Right lobe of liver (tissue), 6 donors: ENCODE results near the gene GALNTL6. TPM values are rescaled to one million over a fixed set of nuclear protein-coding genes. Genes with fewer than 3 reads are reported as not detected.

Source experiments
- ATAC-seq, 4 donors: fragments of 200-7000 bp; cut with Tn5 transposase; one replicate each; pipeline ENCODE4 v1.9.1; 2020; ENCODE audit warnings: mild to moderate bottlenecking in 4 of 4, moderate library complexity in 4 of 4
- DNase-seq, 3 donors: peaks; one replicate each; pipeline ENCODE4 v3.0.0-alpha.2; 2020
- H3K27ac ChIP-seq, 3 donors: fragments of 200-600 bp; one replicate each; pipeline ENCODE4 v1.8.0; 2022
- H3K27me3 ChIP-seq, 2 donors: fragments of 200-600 bp; one replicate each; pipeline ENCODE4 v1.8.0; 2022
- H3K36me3 ChIP-seq, 4 donors: fragments of 200-600 bp; sonication (generic) in 1 of 4; one replicate each; pipeline versions ENCODE4 v1.5.1 to v1.8.0; 2017 to 2022; ENCODE audit warnings: control low read depth in 1 of 4
- H3K4me1 ChIP-seq, 4 donors: fragments of 200-600 bp; sonication (generic) in 1 of 4; one replicate each; pipeline versions ENCODE4 v1.5.1 to v1.8.0; 2017 to 2022; ENCODE audit warnings: control low read depth in 1 of 4
- H3K4me3 ChIP-seq, 3 donors: fragments of 200-600 bp; one replicate each; pipeline ENCODE4 v1.8.0; 2022
- H3K9me3 ChIP-seq, 4 donors: fragments of 200-600 bp; sonication (generic) in 1 of 4; one replicate each; pipeline versions ENCODE4 v1.5.1 to v1.8.0; 2017 to 2022; ENCODE audit warnings: control low read depth in 1 of 4
- POLR2A ChIP-seq: fragments of 450-650 bp; IDR thresholded peaks from one replicate; pipeline ENCODE4 v1.6.1; 2017; ENCODE audit warnings: antibody characterized with exemption, mild to moderate bottlenecking
- WGBS: methylation state at CpG from one replicate; pipeline ENCODE4 v1.1.6; 2018; ENCODE audit warnings: low coverage, low lambda C conversion rate; ENCODE audit not compliant: insufficient coverage; ENCODE audit errors: missing lambda C conversion rate; 5-methylcytosine and 5-hydroxymethylcytosine counted together
- intact Hi-C, 2 donors: fragments of 100-400 bp; cut with DNase I; formaldehyde crosslinking; loops; one replicate each; pipeline versions ENCODE4 v1.11.2 to v1.14.1; 2022
- total RNA-seq, 6 experiments: library from RNA; depleted of rRNA in 2 of 6; stranded (reverse); fragments of >200 nt in 2 of 6; fragmentation: NEBNext Ultra II Directional in 3 of 6; extraction: Animal tissue kit (Norgen Biotek cat#: 25700) in 3 of 6; gene quantifications; one replicate each; pipeline versions ENCODE4 v1.1.0 to v1.2.4, GENCODE V29; 2016 to 2023
- TF ChIP-seq, protein P1 (sequence below), 4 donors: fragments of 200-600 bp in 3 of 4; fragments of 450-650 bp in 1 of 4; IDR thresholded peaks; one replicate each; pipeline versions ENCODE4 v1.5.1 to v1.8.0; 2016 to 2022; ENCODE audit warnings: antibody characterized with exemption in 4 of 4, mild to moderate bottlenecking in 2 of 4
- donor health status: DM: no; HTN: yes; CAD: no.
- donor health status: DM: no; HTN: no; CAD: no.
- donor health status: DM: no; HTN: no; CAD: no.
- donor health status: DM: no; HTN: yes; CAD: no.
- donor health status: DM: no; HTN: yes; CAD: no.

Gene GALNTL6
- total RNA-seq, 6 experiments from 2014 or later, result 0.15 to 1.1 (median 0.30) TPM; not detected in 3

GRCh38 chr4:172675232-172675631, 862.0 kb downstream of the GALNTL6 start:
- H3K27ac ChIP-seq, result no peak overlapping the region
- DNase-seq, result no peak
- TF ChIP-seq, protein P1, sequence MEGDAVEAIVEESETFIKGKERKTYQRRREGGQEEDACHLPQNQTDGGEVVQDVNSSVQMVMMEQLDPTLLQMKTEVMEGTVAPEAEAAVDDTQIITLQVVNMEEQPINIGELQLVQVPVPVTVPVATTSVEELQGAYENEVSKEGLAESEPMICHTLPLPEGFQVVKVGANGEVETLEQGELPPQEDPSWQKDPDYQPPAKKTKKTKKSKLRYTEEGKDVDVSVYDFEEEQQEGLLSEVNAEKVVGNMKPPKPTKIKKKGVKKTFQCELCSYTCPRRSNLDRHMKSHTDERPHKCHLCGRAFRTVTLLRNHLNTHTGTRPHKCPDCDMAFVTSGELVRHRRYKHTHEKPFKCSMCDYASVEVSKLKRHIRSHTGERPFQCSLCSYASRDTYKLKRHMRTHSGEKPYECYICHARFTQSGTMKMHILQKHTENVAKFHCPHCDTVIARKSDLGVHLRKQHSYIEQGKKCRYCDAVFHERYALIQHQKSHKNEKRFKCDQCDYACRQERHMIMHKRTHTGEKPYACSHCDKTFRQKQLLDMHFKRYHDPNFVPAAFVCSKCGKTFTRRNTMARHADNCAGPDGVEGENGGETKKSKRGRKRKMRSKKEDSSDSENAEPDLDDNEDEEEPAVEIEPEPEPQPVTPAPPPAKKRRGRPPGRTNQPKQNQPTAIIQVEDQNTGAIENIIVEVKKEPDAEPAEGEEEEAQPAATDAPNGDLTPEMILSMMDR (IDR thresholded peaks at IDR 0.05), result no peak
- no peak for TF ChIP-seq POLR2A
- intact Hi-C loops, result no loop called here
- no peaks in the 10 kb centered on the region for H3K27me3 ChIP-seq
- H3K36me3 ChIP-seq, result no peaks in the 10 kb centered on the region
- no peaks in the 10 kb centered on the region for H3K4me1 ChIP-seq
- no peaks in the 10 kb centered on the region for H3K9me3 ChIP-seq
- H3K4me3 ChIP-seq, result no peak overlapping the region
- WGBS, result 86% methylated on average over 1 of the region's 1 CpG
- no peak for ATAC-seq

- Histone ChIP-seq H3K27ac (no peak overlapping the region), H3K27me3 (no peaks in the 10 kb centered on the region), H3K4me3 (no peak overlapping the region), H3K9me3 (no peaks in the 10 kb centered on the region), H3K4me1 (no peaks in the 10 kb centered on the region), H3K36me3 (no peaks in the 10 kb centered on the region)
- ATAC-seq (no peak), DNase-seq (no peak)
- TF ChIP-seq, protein P1 (IDR thresholded peaks at IDR 0.05), result no peak
- TF ChIP-seq POLR2A, result no peak
- intact Hi-C loops, result no loop called here
Measured at GRCh38 chr4:172680691-172681090, 867.5 kb downstream of the GALNTL6 start.

DNA sequence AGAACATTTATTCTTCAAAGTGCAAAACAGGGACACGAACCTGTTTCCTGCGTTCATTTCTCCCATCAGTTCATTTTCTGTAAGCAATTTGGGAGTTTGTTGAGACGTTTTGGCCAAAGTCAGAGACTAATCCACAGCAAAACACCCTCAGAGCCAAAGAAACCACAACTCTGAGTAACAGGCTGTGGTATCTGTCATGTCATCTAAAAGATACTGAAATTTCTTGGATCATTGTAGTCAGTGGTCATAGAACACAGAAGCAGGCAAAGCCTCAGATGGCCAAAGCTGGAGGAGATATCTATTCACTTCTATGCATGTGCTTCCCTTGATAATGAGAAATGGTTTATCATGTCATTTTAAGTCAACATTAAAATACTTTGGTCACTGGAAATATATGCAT, 869.8 kb downstream of the GALNTL6 start:
- Histone ChIP-seq H3K36me3 (no peaks in the 10 kb centered on the region), H3K4me1 (no peaks in the 10 kb centered on the region), H3K27ac (no peak overlapping the region), H3K27me3 (no peaks in the 10 kb centered on the region), H3K4me3 (no peak overlapping the region), H3K9me3 (no peaks in the 10 kb centered on the region)
- ATAC-seq (no peak), DNase-seq (no peak)
- 64% methylated on average over 3 of the region's 3 CpGs for WGBS
- TF ChIP-seq POLR2A, result no peak
- TF ChIP-seq, protein P1 (IDR thresholded peaks at IDR 0.05), result no peak
- intact Hi-C loops, result no loop called here

GRCh38 chr4:172686021-172686420, 872.8 kb downstream of the GALNTL6 start:
- Histone ChIP-seq H3K27me3 (no peaks in the 10 kb centered on the region), H3K9me3 (peaks cover 0 to 4% (median 0%) of the 10 kb centered on the region in 4 donors), H3K36me3 (no peaks in the 10 kb centered on the region), H3K27ac (no peak overlapping the region), H3K4me3 (no peak overlapping the region), H3K4me1 (no peaks in the 10 kb centered on the region)
- DNase-seq (no peak), ATAC-seq (no peak)
- TF ChIP-seq POLR2A, result no peak
- TF ChIP-seq, protein P1 (IDR thresholded peaks at IDR 0.05), result no peak
- WGBS, result 59% methylated on average over 2 of the region's 2 CpGs
- intact Hi-C loops, result no loop called here

DNA sequence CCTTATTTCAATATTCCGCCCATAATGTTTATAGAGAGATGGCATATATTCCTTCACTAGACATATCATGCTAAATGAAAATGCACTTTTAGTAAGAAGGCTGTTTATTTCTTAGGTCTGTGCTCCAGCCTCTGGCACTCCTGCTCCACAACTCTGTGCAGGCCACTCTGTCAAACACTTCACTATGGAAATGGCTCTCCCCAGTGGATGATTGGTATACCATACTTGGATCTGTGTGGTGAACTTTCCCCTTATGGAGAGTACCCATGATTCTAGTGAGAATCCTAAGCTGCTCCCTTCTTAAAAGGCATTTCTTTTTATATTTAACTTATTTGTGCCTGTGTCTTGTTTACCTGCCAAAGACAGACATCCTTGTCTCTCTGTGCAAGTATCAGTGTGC, 875.3 kb downstream of the GALNTL6 start:
- Histone ChIP-seq H3K36me3 (no peaks in the 10 kb centered on the region), H3K9me3 (peaks cover 0 to 5% (median 0%) of the 10 kb centered on the region in 4 donors), H3K4me3 (no peak overlapping the region), H3K27me3 (no peaks in the 10 kb centered on the region), H3K27ac (no peak overlapping the region), H3K4me1 (no peaks in the 10 kb centered on the region)
- ATAC-seq, result no peak
- TF ChIP-seq, protein P1 (IDR thresholded peaks at IDR 0.05), result no peak
- no peak for TF ChIP-seq POLR2A
- intact Hi-C loops, result no loop called here
- WGBS, result 83% methylated on average over 1 of the region's 1 CpG
- DNase-seq, result no peak
